DMS79 (cell line): ENCODE data around the gene ARF6.
"Not testable (repeated sequence)": the region's sequence is repeated elsewhere in the genome, so short reads cannot be mapped to it uniquely, and the experiment has no call there.

Source experiments
- DNase-seq: peaks from one replicate; lab custom pipeline; 2025; lab: John Stamatoyannopoulos, UW

The ARF6 gene

DNA sequence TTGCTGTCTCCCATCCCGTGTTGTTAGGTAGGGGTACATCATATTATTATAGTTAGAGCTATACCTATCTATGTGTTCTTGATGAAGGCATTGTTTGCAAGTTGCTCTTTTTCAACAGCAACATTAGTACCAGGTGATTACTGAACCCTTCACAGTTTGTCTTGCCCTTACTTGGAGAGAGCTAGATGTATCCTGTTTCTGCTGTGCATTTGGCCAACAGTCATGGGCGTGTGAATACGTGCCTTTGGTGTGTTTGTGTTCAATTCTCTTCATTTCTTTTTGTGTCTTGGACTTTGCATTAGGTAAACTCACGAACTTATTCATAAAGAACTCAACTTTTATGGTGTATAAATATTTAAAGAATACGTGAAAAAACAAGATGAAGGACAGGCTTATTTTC, 14.3 kb downstream of the ARF6 start:
- DNase-seq, result no peak

DNA sequence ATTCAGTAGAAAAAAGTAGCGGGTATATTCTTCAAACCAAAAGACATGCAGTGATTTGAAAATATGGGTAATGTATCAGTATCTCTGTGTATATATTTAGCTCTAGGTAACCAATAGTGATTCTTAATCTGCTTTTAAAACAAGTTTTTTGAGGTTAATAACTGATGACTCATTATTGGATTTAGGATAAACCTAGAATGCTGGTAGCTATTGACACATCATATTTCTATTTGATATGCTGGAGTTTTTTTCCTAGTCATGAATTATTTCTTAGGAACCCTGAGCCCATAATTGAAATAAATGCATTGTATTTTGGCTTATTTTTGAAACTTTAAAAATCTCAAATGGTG, 15.5 kb downstream of the ARF6 start:
- DNase-seq, result no peak

DNA sequence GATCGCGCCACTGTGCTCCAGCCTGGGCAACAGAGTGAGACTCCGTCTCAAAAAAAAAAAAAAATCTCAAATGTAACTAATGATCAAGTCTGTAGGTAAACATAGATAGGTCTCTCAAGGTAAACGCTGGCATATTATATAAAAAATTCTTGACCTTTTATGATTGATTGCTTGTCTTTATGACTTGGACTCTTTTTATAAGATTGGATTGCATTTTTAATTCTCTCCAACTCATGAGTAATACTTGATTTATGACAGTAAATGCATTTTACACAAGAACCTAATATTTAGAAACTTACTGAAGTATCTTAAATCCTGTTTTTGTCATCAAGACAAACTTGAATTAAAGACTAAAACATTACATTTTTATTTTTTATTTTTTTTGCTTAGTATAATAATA, 16.1 kb downstream of the ARF6 start:
- no peak for DNase-seq

DNA sequence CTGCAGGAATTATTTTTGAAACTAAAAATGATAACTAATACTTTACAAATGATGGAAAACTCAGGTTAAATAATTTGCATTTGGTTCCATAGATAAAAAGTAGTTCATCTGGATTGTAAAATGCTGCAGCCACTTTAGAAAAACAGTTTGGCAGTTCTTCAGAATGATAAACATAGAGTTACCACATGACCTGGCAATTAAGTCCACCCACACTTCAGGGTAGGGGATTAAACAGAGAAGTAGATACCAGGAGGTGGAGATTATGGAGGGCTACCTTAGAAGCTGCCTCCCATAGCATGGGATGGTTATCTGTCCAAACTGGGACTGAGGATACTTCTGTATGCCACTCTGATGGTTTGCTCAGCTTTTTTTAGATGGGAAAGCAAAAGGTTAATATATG, 22.2 kb downstream of the ARF6 start:
- no peak for DNase-seq

DNA sequence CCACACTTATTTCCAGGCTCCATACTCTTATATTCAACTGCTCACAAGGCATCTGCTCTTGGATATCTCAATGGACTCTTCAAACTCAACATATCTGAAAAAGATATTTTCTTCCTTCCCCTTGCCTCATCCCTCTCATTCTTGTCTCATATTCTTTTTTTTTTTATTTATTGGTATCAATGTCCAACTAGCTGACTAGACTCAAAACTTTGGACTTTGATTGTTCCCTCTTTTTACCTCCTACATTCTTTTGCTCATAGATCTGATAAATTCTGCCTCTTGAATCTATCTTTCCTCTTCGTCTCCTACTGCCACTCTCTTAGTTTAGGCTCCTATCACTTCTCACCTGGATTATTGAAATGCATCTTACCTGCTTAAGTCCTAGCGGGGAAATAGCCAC, 25.8 kb downstream of the ARF6 start:
- no peak for DNase-seq

DNA sequence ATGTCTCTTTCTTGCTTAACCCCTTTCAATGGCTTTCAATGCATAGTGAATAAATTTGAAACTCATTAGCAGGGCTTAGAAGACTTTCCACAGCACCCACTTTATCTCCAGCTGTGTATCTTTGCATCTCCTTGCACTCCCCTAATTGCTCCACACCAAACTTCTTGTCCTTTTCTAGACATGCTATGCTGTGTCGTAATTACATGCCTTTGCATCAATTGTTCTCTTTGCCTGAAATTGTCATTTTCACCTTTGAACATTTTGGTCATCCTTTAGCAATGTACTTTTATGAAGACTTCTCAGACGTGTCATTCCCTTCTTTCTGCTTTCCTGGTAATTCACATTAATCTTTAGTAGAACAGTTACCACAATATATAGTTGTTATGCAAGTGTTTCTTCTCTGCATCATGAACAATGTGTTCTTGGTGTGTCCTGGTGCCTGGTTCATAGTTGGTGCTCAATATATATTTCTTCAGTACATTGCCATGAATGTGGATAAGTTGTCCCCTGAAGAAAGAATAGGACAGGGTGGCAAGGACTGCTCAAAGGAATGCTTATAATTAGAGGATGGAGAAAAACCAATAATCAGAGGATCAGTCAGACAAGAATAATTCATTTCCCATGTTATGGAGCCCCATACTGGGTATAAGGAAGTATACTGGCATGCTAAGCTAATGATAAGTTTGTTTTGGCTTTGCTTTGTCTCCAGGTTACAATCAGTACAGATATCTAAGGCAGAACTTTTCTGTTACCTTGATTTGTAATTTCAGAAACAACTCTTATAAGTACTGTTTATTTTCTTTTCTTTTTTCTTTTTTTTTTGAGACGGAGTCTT, 27.2 kb downstream of the ARF6 start:
- DNase-seq, result no peak

DNA sequence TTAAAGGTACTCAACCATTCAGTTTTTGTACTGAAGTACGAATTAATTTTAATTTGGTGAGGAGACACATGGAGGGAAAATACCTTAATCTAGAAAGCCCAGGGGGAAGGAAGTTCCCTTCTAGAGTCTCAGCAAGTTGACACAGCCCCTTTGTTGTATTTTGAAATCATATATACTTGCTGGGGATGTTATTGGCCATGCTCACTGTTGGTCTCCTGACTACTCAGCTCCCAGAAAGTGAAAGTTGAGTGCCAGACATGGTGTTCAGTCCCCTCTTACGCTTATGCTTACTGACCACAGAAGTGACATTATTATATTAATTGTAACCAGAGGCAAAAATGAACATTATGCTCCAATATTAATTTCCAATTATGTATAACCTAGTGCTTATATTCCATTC, 28.1 kb downstream of the ARF6 start:
- peak; percentile 51 for DNase-seq

DNA sequence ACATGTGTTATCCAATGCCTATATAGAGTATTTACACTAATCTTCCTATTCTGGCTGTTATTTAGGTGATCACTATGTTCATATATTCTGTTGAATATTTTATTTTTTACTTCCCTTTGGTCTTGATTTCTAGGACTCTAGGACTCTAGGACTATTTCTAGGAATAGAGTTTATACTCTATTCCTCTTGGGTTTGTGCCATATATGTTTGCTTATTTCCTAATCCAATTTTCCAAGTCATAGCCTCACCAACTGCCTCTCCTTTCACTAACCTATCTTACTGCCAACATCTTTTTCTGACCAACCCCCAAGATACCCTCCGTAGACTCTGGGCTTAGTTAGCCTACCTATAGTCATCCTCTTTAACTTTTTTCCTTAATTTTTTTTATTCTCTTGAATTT, 28.5 kb downstream of the ARF6 start:
- no peak for DNase-seq

DNA sequence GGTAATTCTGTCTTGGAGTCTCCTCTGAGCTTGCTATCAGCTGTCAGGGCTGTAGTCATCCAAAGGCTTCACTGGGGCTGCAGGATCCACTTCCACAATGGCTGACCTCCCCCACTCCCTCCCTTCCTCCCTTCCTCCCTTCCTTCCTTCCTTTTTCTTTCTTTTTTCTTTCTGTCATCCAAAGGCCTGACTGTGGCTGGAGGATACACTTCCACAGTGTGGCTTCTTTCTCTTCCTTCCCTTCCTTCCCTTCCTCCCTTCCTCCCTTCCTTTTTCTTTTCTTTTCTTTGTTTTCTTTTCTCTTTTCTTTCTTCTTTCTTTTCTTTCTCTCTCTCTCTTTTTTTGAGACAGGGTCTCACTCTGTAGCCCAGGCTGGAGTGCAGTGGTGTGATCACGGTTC, 30.6 kb downstream of the ARF6 start:
- no peak for DNase-seq

DNA sequence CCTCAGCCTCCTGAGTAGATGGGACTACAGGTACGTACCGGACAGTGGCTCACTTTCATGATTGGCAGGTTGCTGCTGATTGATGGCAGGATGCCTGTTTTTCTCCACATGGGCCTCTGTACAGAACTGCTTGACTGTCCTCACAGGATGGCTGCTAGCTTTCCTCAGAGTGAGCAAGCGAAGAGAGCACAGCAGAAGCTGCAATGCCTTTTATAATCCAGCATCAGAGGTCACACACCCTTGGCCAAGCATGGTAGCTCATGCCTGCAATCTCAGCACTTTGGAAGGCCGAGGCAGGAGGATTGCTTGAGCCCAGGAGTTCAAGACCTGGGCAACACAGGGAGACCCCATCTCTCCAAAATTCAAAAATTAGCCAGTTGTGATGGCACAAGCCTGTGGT, 31.0 kb downstream of the ARF6 start:
- no peak for DNase-seq

DNA sequence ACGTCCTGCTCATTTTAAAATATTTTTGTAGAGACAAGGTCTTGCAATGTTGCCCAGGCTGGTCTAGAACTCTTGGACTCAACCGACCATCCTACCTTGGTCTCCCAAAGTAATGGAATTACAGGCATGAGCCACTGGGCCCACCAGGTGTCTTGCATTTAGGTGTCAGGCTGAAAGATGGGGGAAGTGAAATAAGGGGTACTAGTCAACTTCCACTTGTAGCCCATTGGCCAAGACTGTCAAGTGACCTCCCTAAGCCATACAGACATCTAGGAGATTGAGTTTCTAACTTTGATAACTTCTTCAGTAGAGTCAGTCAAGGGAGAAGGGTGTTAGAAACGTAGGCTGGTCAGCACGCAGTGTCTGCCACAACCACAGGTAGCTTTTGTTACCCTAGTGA, 32.0 kb downstream of the ARF6 start:
- DNase-seq, result no peak

DNA sequence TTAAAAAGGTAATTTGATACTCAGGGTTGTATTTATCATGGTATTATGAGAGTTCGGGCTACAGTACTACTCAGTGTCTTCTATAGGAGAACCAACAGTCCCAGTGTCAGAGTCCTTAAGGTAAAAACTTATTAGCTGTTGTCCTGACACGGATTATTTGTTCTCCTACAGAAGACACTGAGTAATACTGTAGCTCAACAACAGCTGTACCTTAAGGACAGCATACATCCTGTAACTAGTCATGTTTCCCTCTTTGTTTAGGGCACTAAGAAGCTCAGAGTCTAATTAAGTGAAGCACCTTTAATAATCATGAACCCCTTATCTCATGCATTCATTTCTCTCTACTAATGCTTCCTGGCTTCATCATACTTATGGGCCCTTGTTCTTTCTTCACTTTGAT, 33.9 kb downstream of the ARF6 start:
- no peak for DNase-seq

DNA sequence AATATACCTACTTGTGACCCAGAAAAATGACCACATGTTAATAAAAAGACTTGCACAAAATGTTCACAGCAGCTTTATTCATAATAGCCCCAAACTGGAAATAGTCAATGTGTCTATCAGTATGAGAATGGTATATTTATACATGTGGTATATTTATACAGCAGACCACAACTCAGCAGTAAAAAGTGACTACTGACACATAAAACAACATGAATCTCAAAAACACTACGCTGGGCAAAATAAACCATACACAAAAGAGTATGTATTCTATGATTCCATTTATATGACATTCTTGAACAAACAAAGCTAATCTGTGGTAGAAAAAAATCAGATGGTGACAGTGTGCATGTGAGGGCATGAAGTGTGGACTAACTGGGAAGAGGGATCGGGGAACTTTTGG, 35.1 kb downstream of the ARF6 start:
- no peak for DNase-seq

DNA sequence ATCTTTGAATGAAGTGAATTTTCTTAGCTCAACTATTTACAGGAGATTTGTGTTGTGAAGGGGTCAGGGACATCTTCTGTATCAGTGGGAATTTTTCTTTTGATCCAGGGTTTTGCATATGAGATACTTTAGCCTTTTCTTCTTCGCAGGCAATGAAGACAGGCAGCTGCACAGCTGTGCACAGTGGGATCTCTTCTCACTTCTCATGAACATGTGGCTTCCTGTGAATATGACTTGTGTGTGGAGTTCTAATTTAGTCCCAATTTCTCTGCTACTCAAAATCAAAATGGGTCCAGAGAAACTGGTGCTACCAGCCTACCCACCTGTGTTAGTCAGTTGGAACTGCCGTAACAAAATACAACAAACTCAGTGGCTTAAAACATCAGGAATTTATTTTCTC, 37.8 kb downstream of the ARF6 start:
- DNase-seq, result no peak

DNA sequence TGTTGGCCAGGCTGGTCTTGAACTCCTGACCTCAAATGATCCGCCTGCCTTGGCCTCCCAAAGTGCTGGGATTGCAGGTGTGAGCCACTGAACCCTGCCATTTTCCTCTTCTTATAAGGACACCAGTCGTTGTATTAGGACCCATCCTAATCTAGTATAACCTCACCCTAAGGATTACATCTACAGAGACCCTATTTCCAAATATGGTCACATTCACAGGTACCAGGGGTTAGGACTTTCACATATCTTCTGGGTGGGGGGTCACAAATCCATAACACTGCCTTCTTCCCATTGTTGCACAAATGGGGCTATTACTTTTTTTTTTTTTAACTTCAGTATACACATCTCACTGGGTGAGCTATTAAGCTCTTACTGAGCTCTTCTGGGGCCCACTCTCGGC, 38.6 kb downstream of the ARF6 start:
- DNase-seq, result no peak

DNA sequence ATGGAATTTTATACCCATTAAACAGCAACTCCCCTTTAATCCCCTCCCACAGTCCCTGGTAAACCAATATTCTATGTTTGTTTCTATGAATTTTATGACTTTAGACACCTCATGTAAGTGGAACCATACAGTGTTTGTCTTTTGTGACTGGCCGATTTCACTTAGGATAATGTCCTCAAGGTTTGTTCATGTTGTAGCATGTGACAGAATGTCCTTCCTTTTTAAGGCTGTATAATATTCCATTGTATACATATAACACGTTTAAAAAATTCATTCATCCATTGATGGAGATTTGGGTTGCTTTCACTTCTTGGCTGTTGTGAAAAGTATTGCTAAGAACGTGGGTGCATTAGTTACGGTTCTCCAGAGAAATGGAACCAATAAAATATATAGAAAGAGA, 40.2 kb downstream of the ARF6 start:
- no peak for DNase-seq

DNA sequence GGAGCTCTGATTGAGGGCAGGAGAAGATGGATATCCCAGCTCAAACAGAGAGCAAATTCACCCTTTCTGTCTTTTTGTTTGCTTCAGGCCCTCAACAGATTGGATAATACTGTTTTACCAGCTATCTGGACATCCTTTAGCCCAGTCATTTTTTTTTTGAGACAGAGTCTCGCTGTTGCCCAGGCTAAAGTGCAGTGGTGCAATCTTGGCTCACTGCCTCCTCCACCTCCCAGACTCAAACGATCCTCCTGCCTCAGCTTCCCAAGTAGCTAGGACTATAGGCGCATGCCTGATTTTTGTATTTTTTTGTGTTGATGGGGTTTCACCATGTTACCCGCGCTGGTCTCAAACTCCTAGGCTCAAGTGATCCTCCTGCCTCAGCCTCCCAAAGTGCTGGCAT, 40.8 kb downstream of the ARF6 start:
- no peak for DNase-seq

DNA sequence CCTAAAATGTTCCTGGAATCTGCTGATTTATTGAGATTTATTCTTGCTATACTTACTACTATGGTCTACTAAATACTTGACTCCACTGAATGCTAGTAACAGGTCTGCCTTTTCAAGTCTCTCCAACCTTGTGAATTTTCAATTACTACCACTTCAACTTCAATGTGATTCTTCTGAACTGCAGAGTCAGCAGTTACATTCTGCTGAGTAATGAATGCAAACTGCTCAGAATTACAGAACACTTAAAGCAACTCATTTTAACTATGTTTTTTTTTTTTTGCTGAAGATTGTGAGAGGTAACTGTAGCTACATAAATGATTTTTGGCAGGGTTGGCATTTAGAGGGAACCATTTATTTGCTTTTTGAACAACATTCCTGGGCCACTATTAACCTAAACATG, 41.8 kb downstream of the ARF6 start:
- DNase-seq, result peak; percentile 81

DNA sequence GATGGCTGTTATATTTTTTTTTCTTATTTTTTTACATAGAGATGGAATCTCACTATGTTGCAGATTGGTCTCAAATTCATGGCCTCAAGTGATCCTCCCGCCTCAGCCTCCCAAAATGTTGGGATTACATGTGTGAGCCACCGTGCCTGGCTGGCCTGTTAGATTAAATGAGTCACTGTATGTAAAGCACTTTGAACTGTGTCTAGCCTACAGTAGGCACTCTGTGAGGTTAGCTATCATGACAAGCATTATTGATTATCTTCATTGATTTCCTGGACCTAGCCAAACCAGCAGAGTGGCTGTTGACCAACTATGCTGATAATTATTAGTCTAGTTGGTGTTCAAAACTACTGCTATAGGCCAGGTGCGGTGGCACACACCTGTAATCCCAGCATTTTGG, 42.6 kb downstream of the ARF6 start:
- DNase-seq, result no peak

DNA sequence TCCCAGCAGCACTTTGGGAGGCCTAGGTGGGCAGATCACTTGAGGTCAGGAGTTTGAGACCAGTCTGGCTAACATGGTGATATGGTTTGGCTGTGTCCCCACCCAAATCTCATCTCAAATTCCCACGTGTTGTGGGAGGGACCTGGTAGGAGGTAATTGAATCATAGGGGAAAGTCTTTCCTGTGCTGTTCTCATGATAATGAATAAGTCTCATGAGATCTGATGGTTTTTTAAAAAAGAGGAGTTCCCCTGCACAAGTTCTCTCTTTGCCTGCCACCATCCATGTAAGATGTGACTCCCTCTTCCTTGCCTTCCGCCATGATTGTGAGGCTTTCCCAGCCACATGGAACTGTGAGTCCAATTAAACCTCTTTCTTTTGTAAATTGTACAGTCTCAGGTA, 43.4 kb downstream of the ARF6 start:
- DNase-seq, result not testable (repeated sequence)

DNA sequence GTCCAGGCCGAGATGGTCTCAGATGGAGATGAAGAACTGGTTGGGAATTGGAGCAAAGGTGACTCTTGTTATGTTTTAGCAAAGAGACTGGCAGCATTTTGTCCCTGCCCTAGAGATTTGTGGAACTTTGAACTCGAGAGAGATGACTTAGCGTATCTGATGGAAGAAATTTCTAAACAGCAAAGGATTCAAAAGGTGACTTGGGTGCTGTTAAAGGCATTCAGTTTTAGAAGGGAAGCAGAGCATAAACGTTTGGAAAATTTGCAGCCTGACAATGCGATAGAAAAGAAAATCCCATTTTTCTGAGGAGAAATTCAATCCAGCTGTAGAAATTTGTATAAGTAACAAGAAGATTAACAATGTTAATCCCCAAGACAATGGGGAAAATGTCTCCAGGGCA, 44.0 kb downstream of the ARF6 start:
- DNase-seq, result not testable (repeated sequence)

DNA sequence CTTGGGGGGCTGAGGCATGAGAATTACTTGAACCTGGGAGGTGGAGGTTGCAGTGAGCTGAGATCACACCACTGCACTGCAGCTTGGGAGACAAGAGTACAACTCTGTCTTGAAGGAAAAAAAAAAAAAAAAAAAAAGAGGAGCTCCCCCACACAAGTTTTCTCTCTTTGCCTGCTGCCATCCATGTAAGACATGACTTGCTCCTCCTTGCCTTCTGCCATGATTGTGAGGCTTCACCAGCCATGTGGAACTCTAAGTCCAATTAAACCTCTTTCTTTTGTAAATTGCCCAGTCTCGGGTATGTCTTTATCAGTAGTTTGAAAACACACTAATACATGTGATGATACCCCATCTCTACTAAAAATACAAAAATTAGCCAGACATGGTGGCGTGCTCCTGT, 46.3 kb downstream of the ARF6 start:
- DNase-seq, result not testable (repeated sequence)

DNA sequence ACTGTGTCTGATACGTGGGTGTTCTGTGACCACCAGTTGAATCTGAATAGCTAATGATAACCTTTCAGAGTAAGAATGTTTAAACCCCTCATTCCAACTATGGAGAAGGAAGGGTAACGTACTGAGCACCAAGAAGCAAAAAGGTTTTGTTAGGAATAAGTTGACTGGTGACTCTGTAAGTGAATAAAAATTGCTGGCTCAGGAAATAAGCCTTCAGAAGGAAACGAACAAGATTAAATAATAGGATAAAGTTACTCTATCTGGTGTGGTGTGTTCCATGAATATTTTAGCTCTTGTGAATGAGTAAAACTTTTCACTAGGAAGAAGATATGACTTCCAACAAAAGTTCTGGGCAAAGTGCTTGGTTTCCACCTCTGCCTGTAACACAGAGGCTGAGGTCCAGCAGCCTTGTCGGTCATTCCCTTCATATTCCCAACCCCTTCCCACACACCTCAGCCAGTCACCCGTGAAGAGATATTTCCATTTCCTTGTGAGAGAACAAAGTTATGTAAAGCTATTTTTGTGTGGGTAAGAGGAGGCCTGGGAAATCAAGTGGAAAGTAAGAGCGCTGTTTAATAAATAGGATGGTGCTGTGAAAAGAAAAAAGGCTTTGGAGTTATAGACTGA, 47.1 kb downstream of the ARF6 start:
- DNase-seq, result no peak

DNA sequence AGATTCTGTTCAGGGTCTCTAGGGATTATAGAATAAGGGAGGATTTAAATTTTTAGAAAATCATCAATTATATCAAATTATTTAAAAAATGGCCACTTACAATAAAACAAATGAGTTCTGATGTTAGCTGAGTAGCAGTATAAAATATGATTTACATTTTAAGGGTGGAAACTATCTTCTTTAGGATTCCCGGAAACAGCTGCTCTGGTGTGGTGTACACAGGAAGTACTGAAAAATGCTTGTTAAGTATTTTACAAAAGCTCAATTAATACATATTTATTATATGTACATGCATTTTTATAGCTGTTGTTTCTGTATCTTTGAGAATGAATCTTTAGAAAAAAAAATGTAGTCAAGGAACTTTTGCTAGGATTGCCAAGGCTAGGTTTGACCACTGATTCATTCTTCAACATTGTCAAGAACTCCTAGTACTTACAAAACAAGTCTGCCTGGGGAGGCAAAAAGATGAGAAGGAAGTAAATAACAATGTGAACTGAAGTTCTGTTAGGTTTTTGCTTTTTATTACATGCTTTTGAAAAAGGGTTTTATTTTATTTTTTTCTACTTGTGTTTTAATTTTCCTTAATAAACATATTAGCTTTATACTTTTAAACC, 48.0 kb downstream of the ARF6 start:
- DNase-seq, result no peak
